Right cardiac atrium (tissue), 5 donors: Measurements from ENCODE around the gene DACH1. TPM values are rescaled to one million over a fixed set of nuclear protein-coding genes. Genes with fewer than 3 reads are reported as not detected.

Experiments
- ATAC-seq, 2 donors: fragments of 200-7000 bp; cut with Tn5 transposase; one replicate each; pipeline versions ENCODE4 v1.8.0 to v1.9.1; 2020; ENCODE audit warnings: moderate library complexity in 2 of 2, mild to moderate bottlenecking in 1 of 2
- DNase-seq, 3 donors: peaks; one replicate each; pipeline ENCODE4 v3.0.0-alpha.2; 2020
- H3K27ac ChIP-seq: one replicate; pipeline ENCODE4 v1.5.1; 2013; ENCODE audit warnings: mild to moderate bottlenecking, low read length, control low read depth, moderate library complexity
- H3K27me3 ChIP-seq: one replicate; pipeline ENCODE4 v1.6.1; 2013; ENCODE audit not compliant: control insufficient read depth, insufficient read depth
- H3K4me1 ChIP-seq: one replicate; pipeline ENCODE4 v1.6.1; 2013; ENCODE audit warnings: low read length; ENCODE audit not compliant: control insufficient read depth, insufficient read depth
- H3K4me3 ChIP-seq: one replicate; pipeline ENCODE4 v1.5.1; 2013; ENCODE audit warnings: low read length, control low read depth
- H3K9me3 ChIP-seq: one replicate; pipeline ENCODE4 v1.6.1; 2013; ENCODE audit warnings: low read length; ENCODE audit not compliant: control insufficient read depth
- WGBS: extraction: QIAGEN DNeasy Blood & Tissue Kit; methylation state at CpG from one replicate; pipeline ENCODE4 v1.1.7; 2013; 5-methylcytosine and 5-hydroxymethylcytosine counted together
- intact Hi-C, 4 donors: fragments of 100-400 bp; cut with DNase I; formaldehyde crosslinking; loops; one replicate each; pipeline versions ENCODE4 v1.11.0 to v1.14.0; 2022 to 2023
- polyA plus RNA-seq: library from polyadenylated mRNA; stranded (reverse); fragments of 200-250 nt; gene quantifications from one replicate; pipeline ENCODE4 v1.2.3, GENCODE V29; 2013
- total RNA-seq, 4 donors: library from RNA; stranded (reverse); fragmentation: NEBNext Ultra II Directional; extraction: Animal tissue kit (Norgen Biotek cat#: 25700); gene quantifications; one replicate each; pipeline ENCODE4 v1.2.1, GENCODE V29; 2021
- donor health status: healthy with polysubstance abuse.
- donor health status: DM: no; HTN: yes; CAD: no.
- donor health status: DM: no; HTN: no; CAD: no.
- donor health status: DM: no; HTN: yes; CAD: no; lungs with severe emphysema.
- donor health status: DM: yes; HTN: yes; CAD: no.

DACH1 gene
- total and polyA plus RNA-seq, 5 donors: 1.0 to 3.9 (median 1.3) TPM

DNA sequence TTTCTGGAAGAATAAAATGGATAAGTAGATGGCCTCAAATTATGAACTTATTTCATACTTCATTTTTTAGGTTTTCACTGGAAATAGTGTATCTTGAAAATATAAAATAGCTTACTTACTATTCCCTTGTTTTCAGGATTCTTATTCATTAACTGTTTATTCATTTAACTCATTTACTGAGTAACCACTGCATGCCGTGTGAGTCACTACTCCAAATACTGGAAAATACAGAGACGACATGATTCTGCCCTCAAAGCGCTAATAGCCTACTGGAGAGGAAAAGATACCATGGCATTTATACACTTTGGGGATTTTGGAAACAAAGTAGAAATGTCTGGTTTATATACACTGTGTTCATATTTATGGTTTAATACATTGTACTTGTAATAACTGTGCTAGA lies 270.9 kb downstream of the DACH1 start:
- intact Hi-C loops: no loop called here
- Histone ChIP-seq H3K27me3 (no peaks in the 10 kb centered on the region), H3K4me1 (no peaks in the 10 kb centered on the region), H3K9me3 (no peaks in the 10 kb centered on the region), H3K4me3 (no peak overlapping the region), H3K27ac (no peak overlapping the region)
- 96% methylated on average over 3 of the region's 3 CpGs for WGBS
- no peak for ATAC-seq
- no peak for DNase-seq

DNA sequence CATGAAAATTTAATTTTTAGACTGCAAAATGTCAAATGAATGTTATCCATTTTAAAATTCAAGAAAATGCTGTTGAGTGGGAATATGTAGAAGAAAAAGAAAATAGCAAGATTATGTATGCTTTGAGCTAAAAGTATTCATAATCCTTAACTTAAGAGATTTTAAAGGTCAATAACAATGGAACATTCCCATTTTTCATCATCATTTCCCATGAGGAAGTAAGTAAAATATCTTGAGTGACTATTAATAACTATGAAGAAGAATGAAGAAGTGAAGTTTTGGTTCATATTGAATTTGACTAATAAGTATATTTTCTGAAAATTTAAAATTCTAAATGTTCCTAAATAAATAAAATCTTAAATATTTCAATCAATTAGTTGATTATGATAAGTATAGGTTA lies 273.4 kb downstream of the DACH1 start:
- H3K4me1 ChIP-seq: no peaks in the 10 kb centered on the region
- H3K27me3 ChIP-seq: no peaks in the 10 kb centered on the region
- intact Hi-C loops: no loop called here

DNA sequence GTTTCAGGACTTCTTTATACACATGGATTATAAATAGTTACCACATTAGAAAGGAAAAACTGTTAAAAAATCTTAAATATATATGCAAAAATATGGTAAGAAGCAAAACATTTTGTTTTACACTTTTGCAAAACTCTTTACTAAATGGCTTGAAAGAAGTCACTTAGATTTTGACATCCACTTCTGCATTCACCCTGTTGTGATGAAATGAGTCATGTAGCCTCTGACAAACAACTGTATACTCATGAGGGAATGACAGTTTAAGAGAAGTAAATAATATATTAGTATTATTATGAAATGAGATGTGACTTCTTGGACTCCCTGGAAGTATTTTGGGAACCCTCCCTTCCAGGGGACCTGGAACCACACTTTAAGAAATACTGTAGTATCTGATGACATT lies 275.6 kb downstream of the DACH1 start:
- no peak overlapping the region for H3K4me3 ChIP-seq
- intact Hi-C loops: no loop called here
- no peaks in the 10 kb centered on the region for H3K9me3 ChIP-seq
- no peaks in the 10 kb centered on the region for H3K4me1 ChIP-seq
- no peaks in the 10 kb centered on the region for H3K27me3 ChIP-seq
- no peak for ATAC-seq
- H3K27ac ChIP-seq: no peak overlapping the region
- no peak for DNase-seq

More for the DNA sequence above, 273.4 kb downstream of the DACH1 start:
- DNase-seq (no peak), ATAC-seq (no peak)
- Histone ChIP-seq H3K4me3 (no peak overlapping the region), H3K27ac (no peak overlapping the region), H3K9me3 (no peaks in the 10 kb centered on the region)

DNA sequence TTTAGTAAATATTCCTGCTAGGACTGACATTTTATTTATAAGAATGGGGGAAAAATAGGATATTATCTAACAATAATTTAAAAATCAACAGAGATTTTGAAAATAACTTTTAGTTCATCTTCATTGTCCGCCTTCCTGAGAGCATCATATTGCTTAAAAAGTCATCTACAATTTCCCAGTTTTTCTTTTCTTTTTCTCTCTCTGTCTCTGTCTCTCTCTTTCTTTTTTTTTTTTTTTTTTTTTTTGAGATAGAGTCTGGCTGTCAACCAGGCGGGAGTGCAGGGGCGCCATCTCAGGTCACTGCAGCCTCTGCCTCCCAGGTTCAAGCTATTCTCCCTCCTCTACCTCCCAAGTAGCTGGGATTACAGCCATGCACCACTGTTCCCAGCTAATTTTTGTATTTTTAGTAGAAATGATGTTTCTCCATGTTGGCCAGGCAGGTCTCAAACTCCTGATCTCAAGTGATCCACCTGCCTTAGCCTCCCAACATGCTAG lies 276.3 kb downstream of the DACH1 start:
- WGBS: 97% methylated on average over 3 of the region's 3 CpGs
- Histone ChIP-seq H3K4me1 (no peaks in the 10 kb centered on the region), H3K27me3 (no peaks in the 10 kb centered on the region), H3K9me3 (no peaks in the 10 kb centered on the region), H3K4me3 (no peak overlapping the region), H3K27ac (no peak overlapping the region)
- ATAC-seq (no peak), DNase-seq (no peak)
- intact Hi-C loops: no loop called here

DNA sequence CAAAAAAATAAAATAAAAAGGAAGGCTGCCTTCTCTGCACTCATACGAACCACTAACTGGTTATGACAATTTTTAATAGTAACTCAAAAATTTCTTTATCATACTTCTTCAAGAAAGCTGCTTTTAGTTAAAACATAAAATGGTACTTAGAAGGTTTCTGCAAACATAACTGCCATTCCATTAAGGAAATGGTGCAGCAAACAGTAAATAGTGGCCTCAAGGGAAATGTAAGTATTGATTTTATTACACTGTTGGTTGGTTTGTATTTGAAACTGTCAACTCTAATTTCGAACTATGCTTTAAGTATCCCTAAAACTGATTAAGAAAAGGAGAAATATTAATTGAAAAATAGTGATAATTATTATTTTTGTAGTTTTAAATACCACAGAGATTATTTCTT lies 278.0 kb downstream of the DACH1 start:
- Histone ChIP-seq H3K27me3 (no peaks in the 10 kb centered on the region), H3K27ac (no peak overlapping the region), H3K4me3 (no peak overlapping the region), H3K4me1 (no peaks in the 10 kb centered on the region), H3K9me3 (no peaks in the 10 kb centered on the region)
- intact Hi-C loops: no loop called here
- no peak for ATAC-seq
- DNase-seq: no peak
- WGBS: 88% methylated on average over 2 of the region's 2 CpGs

DNA sequence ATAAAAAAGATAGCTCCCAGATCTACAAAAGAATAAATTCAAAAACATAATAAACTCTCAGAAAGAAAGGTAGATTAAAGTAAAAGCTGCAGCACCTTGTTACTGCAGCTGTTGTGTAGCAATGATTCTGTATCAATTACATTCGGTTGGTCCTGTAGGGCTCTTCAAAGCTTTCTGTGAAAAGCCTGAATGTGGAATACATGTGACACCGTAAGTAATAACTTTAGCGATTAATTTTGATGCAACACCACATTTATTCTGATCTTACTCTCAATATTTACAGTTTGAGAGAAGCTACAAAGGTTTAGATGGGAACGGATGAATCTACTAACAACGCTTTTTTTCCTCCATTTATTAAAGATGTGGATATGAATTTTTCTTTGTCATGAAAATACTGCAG lies 279.2 kb downstream of the DACH1 start:
- Histone ChIP-seq H3K27me3 (no peaks in the 10 kb centered on the region), H3K4me1 (no peaks in the 10 kb centered on the region), H3K27ac (no peak overlapping the region), H3K9me3 (no peaks in the 10 kb centered on the region), H3K4me3 (no peak overlapping the region)
- 87% methylated on average over 5 of the region's 5 CpGs for WGBS
- intact Hi-C loops: no loop called here
- ATAC-seq (no peak), DNase-seq (no peak)

DNA sequence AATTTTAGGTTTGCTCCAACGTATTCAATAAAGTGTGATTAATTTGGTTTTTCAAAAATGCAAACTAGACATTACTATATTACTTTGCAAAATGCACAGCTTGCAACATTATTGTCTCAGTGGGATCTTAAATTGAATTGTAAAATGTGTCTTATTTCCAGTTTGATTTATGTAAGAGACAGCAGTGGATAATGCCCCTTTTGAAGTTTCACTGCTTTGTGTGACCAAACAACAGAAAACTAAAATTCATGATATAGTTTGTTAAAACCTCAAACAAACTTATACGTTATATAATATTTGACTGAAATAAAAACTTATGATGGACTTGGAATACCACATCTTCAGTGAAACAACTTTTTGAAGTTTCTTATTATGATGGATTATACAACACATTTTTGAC lies 279.8 kb downstream of the DACH1 start:
- no peak for ATAC-seq
- WGBS: 92% methylated on average over 2 of the region's 2 CpGs

DNA sequence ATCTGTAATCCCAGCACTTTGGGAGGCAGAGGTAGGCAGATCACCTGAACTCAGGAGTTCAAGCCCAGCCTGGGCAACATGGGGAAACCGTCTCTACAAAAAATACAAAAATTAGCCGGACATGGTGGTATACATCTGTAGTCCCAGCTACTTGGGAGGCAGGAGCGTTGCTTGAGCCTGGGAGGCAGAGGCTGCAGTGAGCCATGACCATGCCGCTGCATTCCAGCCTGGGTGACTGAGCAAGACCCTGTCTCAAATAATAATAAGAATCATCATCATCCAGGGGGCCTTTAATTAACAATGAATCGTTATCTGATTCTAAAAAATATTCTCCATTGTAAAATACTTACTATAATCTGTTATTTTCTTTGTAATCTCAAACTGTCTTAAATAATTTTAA lies 283.4 kb downstream of the DACH1 start:
- WGBS: 93% methylated on average over 5 of the region's 5 CpGs
- Histone ChIP-seq H3K4me3 (no peak overlapping the region), H3K27me3 (no peaks in the 10 kb centered on the region), H3K4me1 (no peaks in the 10 kb centered on the region), H3K27ac (no peak overlapping the region), H3K9me3 (no peaks in the 10 kb centered on the region)
- intact Hi-C loops: no loop called here
- ATAC-seq: no peak
- DNase-seq: peak in 1 of 3 donors; percentile 12

More for the DNA sequence above, 279.8 kb downstream of the DACH1 start:
- intact Hi-C loops: no loop called here
- no peaks in the 10 kb centered on the region for H3K27me3 ChIP-seq
- no peaks in the 10 kb centered on the region for H3K4me1 ChIP-seq
- no peak for DNase-seq
- no peaks in the 10 kb centered on the region for H3K9me3 ChIP-seq
- no peak overlapping the region for H3K4me3 ChIP-seq
- no peak overlapping the region for H3K27ac ChIP-seq

DNA sequence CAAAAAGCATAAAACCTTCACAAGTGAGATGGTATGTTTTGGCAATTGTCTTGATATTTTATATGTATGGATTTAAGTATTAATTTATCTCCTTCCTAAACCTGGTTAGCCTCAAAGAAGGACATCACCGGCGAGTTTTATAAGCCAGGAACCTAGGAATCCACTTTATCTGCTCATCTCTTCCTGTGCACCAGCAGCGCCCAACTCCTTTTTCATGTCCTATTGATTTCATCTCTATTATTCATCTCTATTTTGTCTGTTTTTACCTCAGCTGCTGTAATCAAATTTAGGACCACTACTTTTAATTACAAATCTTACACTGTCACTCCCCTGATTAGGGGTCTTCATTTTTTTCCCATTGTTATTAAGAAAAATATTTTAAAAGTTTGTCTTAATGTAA lies 286.4 kb downstream of the DACH1 start:
- 73% methylated on average over 3 of the region's 3 CpGs for WGBS
- H3K4me3 ChIP-seq: no peak overlapping the region
- no peaks in the 10 kb centered on the region for H3K4me1 ChIP-seq
- DNase-seq: no peak
- intact Hi-C loops: no loop called here
- H3K27me3 ChIP-seq: no peaks in the 10 kb centered on the region
- no peak overlapping the region for H3K27ac ChIP-seq
- no peaks in the 10 kb centered on the region for H3K9me3 ChIP-seq
- no peak for ATAC-seq

DNA sequence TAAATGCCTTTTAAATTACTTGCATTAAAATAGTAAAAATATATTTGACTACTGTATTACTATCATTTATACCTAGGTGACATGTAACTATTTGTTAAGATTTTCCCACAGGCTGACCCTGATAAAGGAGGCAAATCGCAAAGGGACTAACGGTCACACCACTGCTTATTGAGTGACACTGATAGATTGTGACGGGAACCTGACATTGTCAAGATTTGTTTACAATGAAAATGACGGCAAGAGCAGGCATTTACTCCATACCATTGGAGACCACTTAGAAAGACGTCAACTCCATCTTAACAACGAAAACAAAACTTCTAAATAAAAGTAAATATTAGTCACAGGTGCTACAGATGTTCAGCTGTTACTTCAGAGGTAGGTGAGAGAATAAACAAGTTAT lies 289.0 kb downstream of the DACH1 start:
- DNase-seq (no peak), ATAC-seq (no peak)
- intact Hi-C loops: no loop called here
- WGBS: 71% methylated on average over 6 of the region's 6 CpGs
- H3K9me3 ChIP-seq: no peaks in the 10 kb centered on the region
- no peaks in the 10 kb centered on the region for H3K4me1 ChIP-seq
- no peak overlapping the region for H3K4me3 ChIP-seq
- H3K27ac ChIP-seq: no peak overlapping the region
- H3K27me3 ChIP-seq: no peaks in the 10 kb centered on the region

DNA sequence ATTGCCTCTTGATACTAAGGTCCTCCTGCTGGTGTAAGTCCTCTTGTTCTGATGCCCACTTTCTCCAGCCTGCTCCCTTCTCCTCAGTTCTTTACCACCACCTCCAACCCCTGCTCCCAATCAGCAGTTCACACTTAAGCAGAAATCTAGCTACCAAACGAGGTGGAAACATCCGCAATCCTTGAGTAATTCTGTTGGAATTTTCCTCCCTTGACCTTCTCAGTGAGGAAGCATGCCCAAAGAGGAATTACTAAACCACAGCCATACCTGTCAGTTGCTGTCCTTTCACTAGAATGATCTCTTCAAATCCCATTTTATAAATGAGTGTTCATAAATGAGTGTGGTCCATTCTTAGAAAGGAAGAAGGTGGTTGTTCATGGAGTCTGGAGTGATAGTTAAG lies 289.9 kb downstream of the DACH1 start:
- Histone ChIP-seq H3K4me3 (no peak overlapping the region), H3K9me3 (no peaks in the 10 kb centered on the region), H3K27me3 (no peaks in the 10 kb centered on the region), H3K27ac (no peak overlapping the region), H3K4me1 (no peaks in the 10 kb centered on the region)
- DNase-seq: no peak
- WGBS: 89% methylated on average over 2 of the region's 2 CpGs
- no peak for ATAC-seq
- intact Hi-C loops: no loop called here

DNA sequence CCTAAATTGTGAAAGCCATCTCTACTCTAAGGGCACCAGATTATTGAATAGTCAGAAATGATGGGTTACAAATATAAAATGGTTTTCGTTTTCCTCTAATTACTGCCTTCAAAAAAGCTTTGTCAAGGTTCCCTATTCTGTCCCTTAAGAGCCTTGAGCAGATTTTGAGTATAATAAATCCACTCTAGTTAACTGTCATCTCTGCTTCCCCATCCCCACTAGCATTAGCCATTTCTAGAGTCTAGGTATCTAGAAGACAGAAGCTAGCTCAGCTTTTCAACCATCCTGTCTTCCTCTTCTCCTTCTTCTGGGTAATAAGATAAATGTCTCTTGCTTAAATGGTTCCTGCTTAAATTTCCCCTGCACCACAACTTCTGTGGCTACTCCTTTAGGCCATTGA lies 290.4 kb downstream of the DACH1 start:
- ATAC-seq (no peak), DNase-seq (no peak)
- intact Hi-C loops: no loop called here
- Histone ChIP-seq H3K27me3 (no peaks in the 10 kb centered on the region), H3K4me3 (no peak overlapping the region), H3K4me1 (no peaks in the 10 kb centered on the region), H3K27ac (no peak overlapping the region), H3K9me3 (no peaks in the 10 kb centered on the region)
- 88% methylated on average over 1 of the region's 1 CpG for WGBS
